Activated CD8-positive, alpha-beta T cell treated with anti-CD3 and anti-CD28 coated beads for 36 hours (primary cell): Measurements from ENCODE around the gene CLEC10A. TPM values are rescaled to one million over a fixed set of nuclear protein-coding genes. Genes with fewer than 3 reads are reported as not detected.

Experiments
- ATAC-seq: fragments of 200-7000 bp; cut with Tn5 transposase; one replicate; pipeline ENCODE4 v1.10.0; 2021; ENCODE audit warnings: mild to moderate bottlenecking, moderate library complexity
- CTCF ChIA-PET: fragments of 350-600 bp; sonication (Branson Sonifier 250); formaldehyde crosslinking; loops from one replicate; lab custom pipeline; 2021; ENCODE audit warnings: antibody characterized with exemption; lab: Charles Lee
- POLR2A ChIA-PET: fragments of 350-600 bp; sonication (Branson Sonifier 250); formaldehyde crosslinking; loops from one replicate; lab custom pipeline; 2021; ENCODE audit warnings: antibody characterized with exemption; lab: Charles Lee
- DNase-seq: peaks from one replicate; pipeline ENCODE4 v3.0.0-alpha.2; 2020
- H3K27ac Mint-ChIP-seq: one replicate; pipeline ENCODE4 v1.8.0; 2021; ENCODE audit warnings: mild to moderate bottlenecking, mixed read lengths
- H3K27me3 Mint-ChIP-seq: one replicate; pipeline ENCODE4 v1.8.0; 2021; ENCODE audit warnings: mixed read lengths
- H3K36me3 Mint-ChIP-seq: one replicate; pipeline ENCODE4 v1.8.0; 2021; ENCODE audit warnings: low read depth, mixed read lengths
- H3K4me1 Mint-ChIP-seq: one replicate; pipeline ENCODE4 v1.8.0; 2021; ENCODE audit warnings: low read depth, mixed read lengths
- H3K4me3 Mint-ChIP-seq: one replicate; pipeline ENCODE4 v1.8.0; 2021; ENCODE audit warnings: mild to moderate bottlenecking, moderate library complexity, mixed read lengths
- H3K9me3 Mint-ChIP-seq: one replicate; pipeline ENCODE4 v1.8.0; 2021; ENCODE audit warnings: mixed read lengths
- CTCF ChIP-seq: fragments of 200-600 bp; IDR thresholded peaks from one replicate; pipeline ENCODE4 v1.8.0; 2022; ENCODE audit warnings: antibody characterized with exemption, mild to moderate bottlenecking
- intact Hi-C: fragments of 100-400 bp; cut with micrococcal nuclease; formaldehyde crosslinking; loops from one replicate; pipeline ENCODE4 v1.10.0; 2022
- total RNA-seq, 2 experiments: library from RNA; stranded (reverse); gene quantifications; one replicate each; pipeline ENCODE4 v1.2.3, GENCODE V29; 2021

Gene CLEC10A
- total RNA-seq, 2 experiments from 2014 or later, result not detected

- no peak overlapping the region for H3K27ac Mint-ChIP-seq
- H3K4me1 Mint-ChIP-seq, result peaks cover 6% of the 10 kb centered on the region
- no peaks in the 10 kb centered on the region for H3K9me3 Mint-ChIP-seq
- TF ChIP-seq CTCF, result no peak
- ChIA-PET CTCF (interaction anchor here (0.8 to 1.6 kb wide), 2 partner anchors 9 to 57 kb away, joined by 3 to 4 read pairs; no protein-coding TSS in a partner anchor), POLR2A (no interaction called here)
- ATAC-seq (no peak), DNase-seq (no peak)
- no peaks in the 10 kb centered on the region for H3K36me3 Mint-ChIP-seq
- intact Hi-C loops, result no loop called here
- H3K27me3 Mint-ChIP-seq, result no peaks in the 10 kb centered on the region
- H3K4me3 Mint-ChIP-seq, result no peak overlapping the region
These were observed 28.9 kb upstream of the CLEC10A start for GRCh38 chr17:7108981-7109380.

GRCh38 chr17:7108560-7108925 lies 28.5 kb upstream of the CLEC10A start:
- ATAC-seq, result no peak
- ChIA-PET POLR2A (no interaction called here), CTCF (interaction anchor here (1.6 kb wide), 1 partner anchor 56 kb away, joined by 4 read pairs; no protein-coding TSS in a partner anchor)
- TF ChIP-seq CTCF, result no peak
- H3K27ac Mint-ChIP-seq, result no peak overlapping the region
- H3K4me3 Mint-ChIP-seq, result no peak overlapping the region
- intact Hi-C loops, result no loop called here
- H3K36me3 Mint-ChIP-seq, result no peaks in the 10 kb centered on the region
- no peaks in the 10 kb centered on the region for H3K9me3 Mint-ChIP-seq
- no peak for DNase-seq
- peaks cover 6% of the 10 kb centered on the region for H3K4me1 Mint-ChIP-seq
- peaks cover under 1% of the 10 kb centered on the region for H3K27me3 Mint-ChIP-seq

- no peak for ATAC-seq
These were observed 27.9 kb upstream of the CLEC10A start for GRCh38 chr17:7107795-7108559.

GRCh38 chr17:7107012-7107754 lies 27.1 kb upstream of the CLEC10A start:
- POLR2A ChIA-PET, result no interaction called here
- Mint-ChIP-seq H3K27ac (no peak overlapping the region), H3K4me3 (no peak overlapping the region), H3K4me1 (peaks cover 6% of the 10 kb centered on the region), H3K36me3 (no peaks in the 10 kb centered on the region), H3K9me3 (no peaks in the 10 kb centered on the region), H3K27me3 (peaks cover 2% of the 10 kb centered on the region)
- DNase-seq (no peak), ATAC-seq (no peak)
- TF ChIP-seq CTCF, result no peak
- CTCF ChIA-PET, result no interaction called here
- intact Hi-C loops, result no loop called here

More at GRCh38 chr17:7107795-7108559, 27.9 kb upstream of the CLEC10A start:
- H3K27ac Mint-ChIP-seq, result no peak overlapping the region
- intact Hi-C loops, result no loop called here
- no peaks in the 10 kb centered on the region for H3K36me3 Mint-ChIP-seq
- H3K4me3 Mint-ChIP-seq, result no peak overlapping the region
- ChIA-PET CTCF (interaction anchor here (1.6 kb wide), 1 partner anchor 56 kb away, joined by 4 read pairs; no protein-coding TSS in a partner anchor), POLR2A (no interaction called here)
- peaks cover 6% of the 10 kb centered on the region for H3K4me1 Mint-ChIP-seq
- H3K27me3 Mint-ChIP-seq, result peaks cover 2% of the 10 kb centered on the region
- no peak for DNase-seq
- TF ChIP-seq CTCF, result no peak
- H3K9me3 Mint-ChIP-seq, result no peaks in the 10 kb centered on the region

GRCh38 chr17:7102421-7102820 lies 22.4 kb upstream of the CLEC10A start:
- ATAC-seq, result no peak
- no peaks in the 10 kb centered on the region for H3K9me3 Mint-ChIP-seq
- DNase-seq, result no peak
- ChIA-PET CTCF (interaction anchor here (1.0 to 1.4 kb wide), 3 partner anchors 31 to 56 kb away, joined by 3 to 4 read pairs (median 3); no protein-coding TSS in a partner anchor), POLR2A (no interaction called here)
- no peak for TF ChIP-seq CTCF
- H3K36me3 Mint-ChIP-seq, result no peaks in the 10 kb centered on the region
- no peak overlapping the region for H3K27ac Mint-ChIP-seq
- intact Hi-C loops, result no loop called here
- no peaks in the 10 kb centered on the region for H3K4me1 Mint-ChIP-seq
- H3K4me3 Mint-ChIP-seq, result no peak overlapping the region
- peaks cover 2% of the 10 kb centered on the region for H3K27me3 Mint-ChIP-seq
